ENCODE data around the gene CFAP68. TPM values are rescaled to one million over a fixed set of nuclear protein-coding genes. Genes with fewer than 3 reads are reported as not detected.

Gene CFAP68
- total and polyA plus RNA-seq, 9 of the 15 experiments (the other 6 are each of a cell fraction or from before 2014, with no cell fraction given) = 22.8 to 72.3 (median 52.5) TPM

- no peak for TF ChIP-seq MEIS2 (IDR thresholded peaks at IDR 0.05; ENCODE audit: partially characterized antibody)
- no peak for TF ChIP-seq BACH1 (tag; IDR thresholded peaks at IDR 0.05)
- no peak for TF ChIP-seq NFYB (IDR thresholded peaks at IDR 0.05; ENCODE audit: extremely low read depth, insufficient read length)
- no peak for TF ChIP-seq POLR3G (IDR thresholded peaks at IDR 0.05; ENCODE audit: extremely low read depth, insufficient read length, insufficient replicate concordance)
- no peak for TF ChIP-seq KAT7 (CRISPR knock-in tag; IDR thresholded peaks at IDR 0.05; ENCODE audit: borderline replicate concordance)
- no peak for TF ChIP-seq TRIM28 (IDR thresholded peaks at IDR 0.05)
- TF ChIP-seq PRMT5 (CRISPR knock-in tag; IDR thresholded peaks at IDR 0.05) = no peak
- no peak for TF ChIP-seq ZNF347 (CRISPR knock-in tag; IDR thresholded peaks at IDR 0.05; ENCODE audit: low read depth)
- no peak for TF ChIP-seq PATZ1 (CRISPR knock-in tag; IDR thresholded peaks at IDR 0.05; ENCODE audit: borderline replicate concordance)
- no peak for TF ChIP-seq ZNF133 (CRISPR knock-in tag; IDR thresholded peaks at IDR 0.05)
- no peak for TF ChIP-seq ILK (tag; IDR thresholded peaks at IDR 0.05; ENCODE audit: borderline replicate concordance, low read depth)
Observed at GRCh38 chr11:111908639-111909305, 29.4 kb downstream of the CFAP68 start (continued).
